ENCODE data around the gene RBM18.

RBM18 gene

GRCh38 chr9:122213589-122214413 is 50.8 kb downstream of the RBM18 start:
- TF ChIP-seq CTCF (IDR thresholded peaks at IDR 0.05; ENCODE audit: low read length, missing control alignments), result no peak
- DNase-seq (ENCODE audit: low read depth), result no peak
- H3K4me3 ChIP-seq (replicated peaks; ENCODE audit: low read depth, low read length), result peak overlapping the region; percentile 27

GRCh38 chr9:122213102-122213588 is 51.5 kb downstream of the RBM18 start:
- TF ChIP-seq CTCF (IDR thresholded peaks at IDR 0.05; ENCODE audit: low read length, missing control alignments), result no peak
- no peak overlapping the region for H3K4me3 ChIP-seq (replicated peaks; ENCODE audit: low read depth, low read length)
- DNase-seq (ENCODE audit: low read depth), result no peak

GRCh38 chr9:122212473-122213004 is 52.1 kb downstream of the RBM18 start:
- H3K4me3 ChIP-seq (replicated peaks; ENCODE audit: low read depth, low read length), result no peak overlapping the region
- TF ChIP-seq CTCF (IDR thresholded peaks at IDR 0.05; ENCODE audit: low read length, missing control alignments), result no peak
- DNase-seq (ENCODE audit: low read depth), result no peak

GRCh38 chr9:122209451-122209850 is 55.2 kb downstream of the RBM18 start:
- H3K4me3 ChIP-seq (replicated peaks; ENCODE audit: low read depth, low read length), result no peak overlapping the region
- no peak for DNase-seq (ENCODE audit: low read depth)
- no peak for TF ChIP-seq CTCF (IDR thresholded peaks at IDR 0.05; ENCODE audit: low read length, missing control alignments)

- TF ChIP-seq CTCF (IDR thresholded peaks at IDR 0.05; ENCODE audit: low read length, missing control alignments), result no peak
- H3K4me3 ChIP-seq (replicated peaks; ENCODE audit: low read depth, low read length), result no peak overlapping the region
- no peak for DNase-seq (ENCODE audit: low read depth)
These were observed 57.5 kb downstream of the RBM18 start for GRCh38 chr9:122207096-122207495.

GRCh38 chr9:122206118-122207046 is 58.3 kb downstream of the RBM18 start:
- no peak for TF ChIP-seq CTCF (IDR thresholded peaks at IDR 0.05; ENCODE audit: low read length, missing control alignments)
- DNase-seq (ENCODE audit: low read depth), result peak; percentile 57
- no peak overlapping the region for H3K4me3 ChIP-seq (replicated peaks; ENCODE audit: low read depth, low read length)
